Measurements from ENCODE around the gene TNFRSF12A. TPM values are rescaled to one million over a fixed set of nuclear protein-coding genes. Genes with fewer than 3 reads are reported as not detected.

The TNFRSF12A gene
- total RNA-seq, 1 experiment from 2014 or later, result 156 TPM

DNA sequence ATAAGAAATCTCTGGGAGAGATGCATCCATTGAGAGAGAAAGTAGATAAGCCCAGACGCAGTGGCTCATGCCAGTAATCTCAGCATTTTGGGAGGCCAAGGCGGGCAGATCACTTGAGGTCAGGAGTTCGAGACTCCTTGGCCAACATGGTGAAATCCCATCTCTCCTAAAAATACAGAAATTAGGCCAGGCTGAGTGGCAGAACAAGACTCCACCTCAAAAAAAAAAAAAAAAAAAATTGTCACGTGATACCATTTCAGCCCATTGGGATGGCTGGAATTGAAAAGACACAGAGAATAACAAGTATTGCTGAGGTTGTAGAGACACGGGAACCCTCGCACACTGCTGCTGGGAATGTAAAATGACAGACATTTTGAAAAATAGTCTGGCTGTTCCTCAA lies 42.4 kb downstream of the TNFRSF12A start:
- DNase-seq (ENCODE audit: low read depth, low spot score) (no peak), ATAC-seq (no peak)
- POLR2A ChIA-PET, result no interaction called here
- intact Hi-C loops (cut with micrococcal nuclease; ENCODE audit: unreplicated experiment) (no loop called here), in situ Hi-C loops (cut with HindIII; ENCODE audit: low pct_unique_long_range_greater_than_20kb, low sequenced_read_pairs) (no loop called here)
- no TSS peak for BruUV-seq (replicated peaks)
- H3K4me3 ChIP-seq (ENCODE audit: low read depth in 2 of 2, low read length in 2 of 2), result no peak overlapping the region
- H3K36me3 ChIP-seq (ENCODE audit: control insufficient read depth, insufficient read depth, low read length), result no peaks in the 10 kb centered on the region
- CTCF ChIA-PET, result no interaction called here
- no peak for TF ChIP-seq SIN3A (IDR thresholded peaks at IDR 0.05; ENCODE audit: borderline replicate concordance, insufficient read depth, low read depth, low read length)
- TF ChIP-seq POLR2AphosphoS5 (IDR thresholded peaks at IDR 0.05; ENCODE audit: low read depth, low read length), result no peak
- TF ChIP-seq, protein P1, sequence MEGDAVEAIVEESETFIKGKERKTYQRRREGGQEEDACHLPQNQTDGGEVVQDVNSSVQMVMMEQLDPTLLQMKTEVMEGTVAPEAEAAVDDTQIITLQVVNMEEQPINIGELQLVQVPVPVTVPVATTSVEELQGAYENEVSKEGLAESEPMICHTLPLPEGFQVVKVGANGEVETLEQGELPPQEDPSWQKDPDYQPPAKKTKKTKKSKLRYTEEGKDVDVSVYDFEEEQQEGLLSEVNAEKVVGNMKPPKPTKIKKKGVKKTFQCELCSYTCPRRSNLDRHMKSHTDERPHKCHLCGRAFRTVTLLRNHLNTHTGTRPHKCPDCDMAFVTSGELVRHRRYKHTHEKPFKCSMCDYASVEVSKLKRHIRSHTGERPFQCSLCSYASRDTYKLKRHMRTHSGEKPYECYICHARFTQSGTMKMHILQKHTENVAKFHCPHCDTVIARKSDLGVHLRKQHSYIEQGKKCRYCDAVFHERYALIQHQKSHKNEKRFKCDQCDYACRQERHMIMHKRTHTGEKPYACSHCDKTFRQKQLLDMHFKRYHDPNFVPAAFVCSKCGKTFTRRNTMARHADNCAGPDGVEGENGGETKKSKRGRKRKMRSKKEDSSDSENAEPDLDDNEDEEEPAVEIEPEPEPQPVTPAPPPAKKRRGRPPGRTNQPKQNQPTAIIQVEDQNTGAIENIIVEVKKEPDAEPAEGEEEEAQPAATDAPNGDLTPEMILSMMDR (IDR thresholded peaks at IDR 0.05), result no peak
- TF ChIP-seq REST (IDR thresholded peaks at IDR 0.05; ENCODE audit: insufficient read depth in 1 of 2, low read depth in 2 of 2, low read length in 1 of 2), result no peak
- no peak for TF ChIP-seq TCF7L2 (IDR thresholded peaks at IDR 0.05; ENCODE audit: low read depth, low read length)
- no peaks in the 10 kb centered on the region for H3K9me3 ChIP-seq (ENCODE audit: control insufficient read depth, insufficient read depth, low read depth, low read length)
- H3K27me3 ChIP-seq (ENCODE audit: control insufficient read depth, insufficient read depth, low read length), result no peaks in the 10 kb centered on the region
- peaks cover 10% of the 10 kb centered on the region for H3K4me1 ChIP-seq (ENCODE audit: control insufficient read depth, insufficient read depth, low read length)
- no peak overlapping the region for H3K27ac ChIP-seq (ENCODE audit: low read length)

- TF ChIP-seq REST (IDR thresholded peaks at IDR 0.05; ENCODE audit: insufficient read depth in 1 of 2, low read depth in 2 of 2, low read length in 1 of 2) (no peak), SIN3A (IDR thresholded peaks at IDR 0.05; ENCODE audit: borderline replicate concordance, insufficient read depth, low read depth, low read length) (no peak), TCF7L2 (IDR thresholded peaks at IDR 0.05; ENCODE audit: low read depth, low read length) (no peak), POLR2AphosphoS5 (IDR thresholded peaks at IDR 0.05; ENCODE audit: low read depth, low read length) (no peak)
- TF ChIP-seq, protein P1 (IDR thresholded peaks at IDR 0.05), result no peak
- no TSS peak for BruUV-seq (replicated peaks)
- intact Hi-C loops (cut with micrococcal nuclease; ENCODE audit: unreplicated experiment), result no loop called here
- Histone ChIP-seq H3K4me3 (ENCODE audit: low read depth in 2 of 2, low read length in 2 of 2) (no peak overlapping the region), H3K36me3 (ENCODE audit: control insufficient read depth, insufficient read depth, low read length) (no peaks in the 10 kb centered on the region), H3K4me1 (ENCODE audit: control insufficient read depth, insufficient read depth, low read length) (peaks cover 10% of the 10 kb centered on the region), H3K9me3 (ENCODE audit: control insufficient read depth, insufficient read depth, low read depth, low read length) (no peaks in the 10 kb centered on the region), H3K27me3 (ENCODE audit: control insufficient read depth, insufficient read depth, low read length) (no peaks in the 10 kb centered on the region), H3K27ac (ENCODE audit: low read length) (no peak overlapping the region)
- ChIA-PET POLR2A (no interaction called here), CTCF (no interaction called here)
- ATAC-seq (no peak), DNase-seq (ENCODE audit: low read depth, low spot score) (no peak)
- in situ Hi-C loops (cut with HindIII; ENCODE audit: low pct_unique_long_range_greater_than_20kb, low sequenced_read_pairs), result no loop called here
Measured at GRCh38 chr16:3063625-3064386, 43.6 kb downstream of the TNFRSF12A start.
